HEK293 (cell line): ENCODE results near the gene ADIPOR2.

Experiments
- CTCF ChIA-PET: fragments of 350-600 bp; formaldehyde crosslinking; extraction: SDS; loops from one replicate; lab custom pipeline; 2021; ENCODE audit warnings: antibody characterized with exemption; lab: Yijun Ruan, JAX
- POLR2A ChIA-PET: fragments of 300-600 bp; formaldehyde crosslinking; extraction: SDS; loops from one replicate; lab custom pipeline; 2020; ENCODE audit warnings: antibody characterized with exemption, inconsistent platforms; lab: Yijun Ruan, JAX
- H3K27ac ChIP-seq: fragments of 200-500 bp; sonication (Bioruptor generic); 2 replicates; pipeline ENCODE4 v1.5.1; 2014; ENCODE audit warnings: low read depth, low read length, control low read depth, inconsistent platforms; ENCODE audit errors: extremely low read depth
- H3K36me3 ChIP-seq, 2 experiments: fragments of 200-500 bp in 1 of 2; sonication (Bioruptor generic) in 1 of 2; 1 replicate in 1 of 2; 2 replicates in 1 of 2; pipeline ENCODE4 v1.5.1; 2014 to 2017; ENCODE audit warnings: inconsistent platforms in 2 of 2, low read length in 2 of 2; ENCODE audit not compliant: control insufficient read depth in 2 of 2, insufficient read depth in 1 of 2
- H3K4me1 ChIP-seq: fragments of 200-500 bp; sonication (Bioruptor generic); 2 replicates; pipeline ENCODE4 v1.5.1; 2014; ENCODE audit warnings: mild to moderate bottlenecking, low read length, inconsistent platforms; ENCODE audit not compliant: control insufficient read depth, insufficient read depth
- H3K4me3 ChIP-seq: 2 replicates; pipeline ENCODE4 v1.5.1; 2011; ENCODE audit warnings: low read depth, mild to moderate bottlenecking, control low read depth, low read length, moderate library complexity
- H3K9me3 ChIP-seq: fragments of 200-500 bp; sonication (Bioruptor generic); 2 replicates; pipeline ENCODE4 v1.5.1; 2014; ENCODE audit warnings: low read depth, low read length, inconsistent platforms; ENCODE audit not compliant: control insufficient read depth, insufficient read depth
- AEBP2 ChIP-seq: fragments of 450-650 bp; formaldehyde crosslinking; IDR thresholded peaks from 2 replicates; pipeline ENCODE4 v1.5.1; 2016; ENCODE audit warnings: missing biosample characterization, missing genetic modification characterization, borderline replicate concordance
- HOXC10 ChIP-seq: sonication (generic); formaldehyde crosslinking; IDR thresholded peaks from 2 replicates; pipeline ENCODE4 v1.8.1; 2023; ENCODE audit warnings: mild to moderate bottlenecking, missing genetic modification reagents
- KLF10 ChIP-seq: fragments of 450-650 bp; IDR thresholded peaks from 2 replicates; pipeline ENCODE4 v1.5.1; 2018; ENCODE audit warnings: missing biosample characterization, mild to moderate bottlenecking, missing genetic modification characterization
- PRDM6 ChIP-seq: fragments of 450-650 bp; formaldehyde crosslinking; IDR thresholded peaks from 2 replicates; pipeline ENCODE4 v1.5.1; 2017; ENCODE audit warnings: missing biosample characterization, missing genetic modification characterization
- REST ChIP-seq: fragments of 450-650 bp; formaldehyde crosslinking; IDR thresholded peaks from 2 replicates; pipeline ENCODE4 v1.5.1; 2016; ENCODE audit warnings: missing biosample characterization, missing genetic modification characterization
- SCRT2 ChIP-seq: fragments of 450-650 bp; formaldehyde crosslinking; IDR thresholded peaks from 2 replicates; pipeline ENCODE4 v1.5.1; 2016; ENCODE audit warnings: missing biosample characterization, missing genetic modification characterization
- SETDB1 ChIP-seq: IDR thresholded peaks from one replicate; pipeline ENCODE4 v1.6.1; 2017; ENCODE audit warnings: mild to moderate bottlenecking, low read length, moderate library complexity, mixed read lengths; ENCODE audit not compliant: insufficient read length
- TCF7L2 ChIP-seq: IDR thresholded peaks from 2 replicates; pipeline ENCODE4 v1.6.1; 2011; ENCODE audit warnings: low read depth, mild to moderate bottlenecking, inconsistent platforms, low read length, moderate library complexity, borderline replicate concordance
- ZNF174 ChIP-seq: fragments of 450-650 bp; formaldehyde crosslinking; IDR thresholded peaks from 2 replicates; pipeline ENCODE4 v1.5.0; 2017; ENCODE audit warnings: missing biosample characterization, mild to moderate bottlenecking, missing genetic modification characterization
- ZNF221 ChIP-seq: fragments of 450-650 bp; formaldehyde crosslinking; IDR thresholded peaks from 2 replicates; pipeline ENCODE4 v1.5.1; 2017; ENCODE audit warnings: missing biosample characterization, missing genetic modification characterization, borderline replicate concordance
- ZNF280C ChIP-seq: fragments of 450-650 bp; formaldehyde crosslinking; IDR thresholded peaks from 2 replicates; pipeline ENCODE4 v1.5.1; 2016; ENCODE audit warnings: missing biosample characterization, missing genetic modification characterization
- ZNF280D ChIP-seq: fragments of 450-650 bp; formaldehyde crosslinking; IDR thresholded peaks from 2 replicates; pipeline ENCODE4 v1.5.1; 2016; ENCODE audit warnings: missing biosample characterization, missing genetic modification characterization
- ZNF354C ChIP-seq: fragments of 450-650 bp; formaldehyde crosslinking; IDR thresholded peaks from 2 replicates; pipeline ENCODE4 v1.5.1; 2016; ENCODE audit warnings: missing biosample characterization, missing genetic modification characterization, low read depth, borderline replicate concordance
- ZNF501 ChIP-seq: fragments of 450-650 bp; formaldehyde crosslinking; IDR thresholded peaks from 2 replicates; pipeline ENCODE4 v1.5.1; 2016; ENCODE audit warnings: missing biosample characterization, missing genetic modification characterization
- ZNF624 ChIP-seq: fragments of 450-650 bp; formaldehyde crosslinking; IDR thresholded peaks from 2 replicates; pipeline ENCODE4 v1.5.1; 2017; ENCODE audit warnings: missing biosample characterization, missing genetic modification characterization
- ZSCAN16 ChIP-seq: fragments of 450-650 bp; formaldehyde crosslinking; IDR thresholded peaks from 2 replicates; pipeline ENCODE4 v1.5.1; 2016; ENCODE audit warnings: missing biosample characterization, missing genetic modification characterization

ADIPOR2 gene

GRCh38 chr12:1782215-1782614 is 91.3 kb downstream of the ADIPOR2 start:
- TF ChIP-seq ZNF280C (tag by site-specific recombination): no peak
- no peak for TF ChIP-seq HOXC10 (CRISPR knock-in tag)
- Histone ChIP-seq H3K4me1 (peaks cover 6% of the 10 kb centered on the region; the same call in 1 of the 2 replicates), H3K9me3 (no peaks in the 10 kb centered on the region), H3K27ac (no peak overlapping the region), H3K36me3 (peaks cover 15 to 41% of the 10 kb centered on the region in 2 experiments), H3K4me3 (no peak overlapping the region)
- ChIA-PET POLR2A (interaction anchor here (0.6 to 0.7 kb wide), 2 partner anchors 129 to 1072 kb away, joined by 5 to 8 read pairs; no protein-coding TSS in a partner anchor), CTCF (interaction anchor here (0.6 to 2.9 kb wide), 4 partner anchors 9 to 265 kb away, joined by 3 to 22 read pairs (median 5); no protein-coding TSS in a partner anchor)

GRCh38 chr12:1787714-1788113 is 96.8 kb downstream of the ADIPOR2 start:
- no peak overlapping the region for H3K27ac ChIP-seq
- ChIA-PET CTCF (interaction anchor here (0.6 to 9.4 kb wide), 4 partner anchors 74 to 152 kb away, joined by 3 to 259 read pairs (median 6); no protein-coding TSS in a partner anchor), POLR2A (no interaction called here)
- H3K4me3 ChIP-seq: no peak overlapping the region
- H3K36me3 ChIP-seq: peaks cover 15 to 37% of the 10 kb centered on the region in 2 experiments
- H3K4me1 ChIP-seq: no peaks in the 10 kb centered on the region
- H3K9me3 ChIP-seq: no peaks in the 10 kb centered on the region
- TF ChIP-seq ZNF624 (tag by site-specific recombination) (no peak), REST (peak; percentile 80)

- H3K9me3 ChIP-seq: no peaks in the 10 kb centered on the region
- no peak overlapping the region for H3K4me3 ChIP-seq
- H3K4me1 ChIP-seq: no peaks in the 10 kb centered on the region
- ChIA-PET CTCF (interaction anchor here (0.6 to 9.4 kb wide), 38 partner anchors 8 to 778 kb away, joined by 3 to 259 read pairs (median 5); partner anchors contain the start of gene ADIPOR2), POLR2A (interaction anchor here (0.6 to 1.2 kb wide), 3 partner anchors 129 to 138 kb away, joined by 3 to 5 read pairs (median 3); no protein-coding TSS in a partner anchor)
- H3K27ac ChIP-seq: no peak overlapping the region
- H3K36me3 ChIP-seq: peaks cover 9 to 24% of the 10 kb centered on the region in 2 experiments; a peak in 2 of 3 replicates
- TF ChIP-seq KLF10 (tag by site-specific recombination) (no peak), ZSCAN16 (tag by site-specific recombination) (no peak), ZNF280D (no peak), ZNF221 (tag by site-specific recombination) (no peak), TCF7L2 (no peak), SETDB1 (no peak), AEBP2 (tag by site-specific recombination) (no peak), ZNF501 (tag by site-specific recombination) (no peak), SCRT2 (tag by site-specific recombination) (no peak), PRDM6 (tag by site-specific recombination) (no peak), ZNF174 (no peak), ZNF354C (tag by site-specific recombination) (no peak)
These were observed 99.6 kb downstream of the ADIPOR2 start for GRCh38 chr12:1790444-1790843.
